Stimulated activated CD8-positive, alpha-beta memory T cell treated with anti-CD3 and anti-CD28 coated beads, Interleukin-4, amount 100 ng/mL, for 4 hours (primary cell): Measurements from ENCODE around the gene MROH8.
"Not testable (repeated sequence)": the region's sequence is repeated elsewhere in the genome, so short reads cannot be mapped to it uniquely, and the experiment has no call there.

Experiments
- DNase-seq, 2 donors: peaks; one replicate each; pipeline ENCODE4 v3.0.0-alpha.2; 2020; ENCODE audit warnings: low read depth in 2 of 2, low spot score in 1 of 2

The MROH8 gene

GRCh38 chr20:37155987-37156386 lies 23.4 kb downstream of the MROH8 start:
- DNase-seq: no peak

GRCh38 chr20:37154684-37155298 lies 24.6 kb downstream of the MROH8 start:
- no peak for DNase-seq

GRCh38 chr20:37152284-37152683 lies 27.1 kb downstream of the MROH8 start:
- DNase-seq: no peak

- DNase-seq: no peak
Observed at GRCh38 chr20:37151529-37151928, 27.8 kb downstream of the MROH8 start.

GRCh38 chr20:37150864-37151263 lies 28.5 kb downstream of the MROH8 start:
- not testable (repeated sequence) for DNase-seq

- DNase-seq: no peak
Observed at GRCh38 chr20:37147250-37147649, 32.1 kb downstream of the MROH8 start.

- no peak for DNase-seq
Observed at GRCh38 chr20:37144856-37145404, 34.4 kb downstream of the MROH8 start.

- DNase-seq: no peak
Observed at GRCh38 chr20:37142708-37143107, 36.6 kb downstream of the MROH8 start.

GRCh38 chr20:37137547-37137946 lies 41.8 kb downstream of the MROH8 start:
- no peak for DNase-seq

- no peak for DNase-seq
Observed at GRCh38 chr20:37133952-37134351, 45.4 kb downstream of the MROH8 start.

GRCh38 chr20:37131486-37131885 lies 47.9 kb downstream of the MROH8 start:
- DNase-seq: no peak

- DNase-seq: no peak
Observed at GRCh38 chr20:37128803-37129202, 50.5 kb downstream of the MROH8 start.

- not testable (repeated sequence) for DNase-seq
Observed at GRCh38 chr20:37126290-37126689, 53.1 kb downstream of the MROH8 start.

GRCh38 chr20:37123441-37123840 lies 55.9 kb downstream of the MROH8 start:
- no peak for DNase-seq

GRCh38 chr20:37120497-37120896 lies 58.9 kb downstream of the MROH8 start:
- no peak for DNase-seq

- no peak for DNase-seq
Observed at GRCh38 chr20:37119356-37120036, 59.9 kb downstream of the MROH8 start.

- DNase-seq: no peak
Observed at GRCh38 chr20:37114012-37114411, 65.3 kb downstream of the MROH8 start.

- DNase-seq: no peak
Observed at GRCh38 chr20:37111926-37112455, 67.4 kb downstream of the MROH8 start.

GRCh38 chr20:37108676-37109075 lies 70.7 kb downstream of the MROH8 start:
- DNase-seq: no peak

GRCh38 chr20:37102571-37102970 lies 76.8 kb downstream of the MROH8 start:
- DNase-seq: no peak

- DNase-seq: no peak
Observed at GRCh38 chr20:37096415-37097041, 82.8 kb downstream of the MROH8 start.
